M059J (cell line): ENCODE measurements around the gene CCDC92B. TPM values are rescaled to one million over a fixed set of nuclear protein-coding genes. Genes with fewer than 3 reads are reported as not detected.

Experiments used
- DNase-seq: peaks from one replicate; pipeline ENCODE4 v3.0.0-alpha.2; 2012; ENCODE audit warnings: low read depth
- total RNA-seq: library from RNA; depleted of rRNA; stranded (reverse); fragments of >200 nt; shearing (Covaris generic); gene quantifications from 2 replicates; pipeline ENCODE4 v1.2.3, GENCODE V29; 2014

The CCDC92B gene
- total RNA-seq, 1 experiment from 2014 or later = not detected

DNA sequence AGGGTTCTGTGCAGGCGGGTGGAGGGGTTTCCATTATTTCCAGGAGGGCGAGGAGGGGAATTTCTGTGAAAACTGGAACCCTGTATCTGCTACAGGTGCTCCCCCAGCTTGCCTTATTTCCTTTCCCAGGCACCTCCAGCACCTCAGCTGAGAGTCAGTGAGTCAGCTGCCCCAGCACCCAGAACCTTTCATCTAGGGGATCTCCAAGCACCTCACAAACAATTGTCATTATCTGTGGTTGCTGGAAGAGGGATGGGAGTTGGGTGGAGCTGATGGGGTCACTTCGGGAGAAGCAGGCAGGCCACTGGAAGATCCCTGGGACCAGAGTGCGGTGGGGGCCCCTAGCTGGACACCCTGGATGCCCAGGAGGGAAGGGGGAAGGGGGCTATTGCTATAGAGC, 27.8 kb downstream of the CCDC92B start:
- DNase-seq = no peak

DNA sequence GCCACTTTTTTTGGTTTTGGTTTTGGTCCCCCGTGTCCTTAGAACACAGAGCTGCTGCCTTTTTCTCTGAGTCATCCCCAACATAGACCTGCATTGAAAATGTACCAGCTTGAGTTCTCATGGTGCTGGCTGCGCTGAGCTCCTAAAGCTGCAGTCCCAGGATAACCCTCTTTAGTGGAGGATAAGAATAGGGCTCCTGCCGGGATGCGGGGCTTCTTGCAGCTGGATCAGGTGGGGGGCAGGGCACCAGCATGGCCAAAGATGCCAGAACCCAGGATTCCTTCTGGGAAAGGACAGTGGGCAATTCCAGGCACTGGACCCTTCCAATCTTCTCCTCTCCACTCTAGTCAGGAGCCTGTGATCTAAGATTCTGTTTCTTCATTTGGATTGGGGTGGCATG, 29.6 kb downstream of the CCDC92B start:
- no peak for DNase-seq

DNA sequence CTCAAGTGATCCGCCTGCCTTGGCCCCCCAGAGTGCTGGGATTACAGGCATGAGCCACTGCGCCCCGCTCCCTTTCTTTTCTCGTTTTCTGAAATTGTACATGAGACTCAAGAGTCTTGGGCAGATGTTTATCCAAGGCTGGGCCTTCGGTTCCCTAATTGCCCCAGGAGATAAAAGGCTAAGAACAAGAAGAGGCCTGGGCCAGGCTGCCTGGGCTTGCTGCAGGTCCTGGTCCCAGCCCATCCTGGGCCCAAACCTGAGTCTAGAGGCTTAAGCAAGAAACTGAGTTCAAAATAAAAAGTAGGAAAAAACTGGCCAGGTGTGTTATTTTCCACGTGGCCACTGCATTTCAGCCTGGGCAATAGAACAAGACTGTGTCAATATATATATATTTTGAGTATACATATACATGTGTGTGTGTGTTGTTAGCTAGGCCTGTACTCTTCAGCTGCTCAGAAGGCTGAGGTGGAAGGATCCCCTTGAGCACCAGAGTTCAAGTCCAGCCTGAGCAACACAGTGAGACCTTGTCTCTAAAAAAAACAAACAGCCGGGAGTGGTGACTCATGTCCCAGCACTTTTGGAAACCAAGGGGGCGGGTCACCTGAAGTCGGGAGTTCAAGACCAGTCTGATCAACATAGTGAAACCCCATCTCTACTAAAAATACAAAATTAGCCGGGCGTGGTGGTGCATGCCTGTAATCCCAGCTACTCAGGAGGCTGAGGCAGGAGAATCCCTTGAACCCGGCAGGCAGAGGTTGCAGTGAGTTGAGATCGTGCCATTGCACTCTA, 31.1 kb downstream of the CCDC92B start:
- DNase-seq = peak; percentile 54

DNA sequence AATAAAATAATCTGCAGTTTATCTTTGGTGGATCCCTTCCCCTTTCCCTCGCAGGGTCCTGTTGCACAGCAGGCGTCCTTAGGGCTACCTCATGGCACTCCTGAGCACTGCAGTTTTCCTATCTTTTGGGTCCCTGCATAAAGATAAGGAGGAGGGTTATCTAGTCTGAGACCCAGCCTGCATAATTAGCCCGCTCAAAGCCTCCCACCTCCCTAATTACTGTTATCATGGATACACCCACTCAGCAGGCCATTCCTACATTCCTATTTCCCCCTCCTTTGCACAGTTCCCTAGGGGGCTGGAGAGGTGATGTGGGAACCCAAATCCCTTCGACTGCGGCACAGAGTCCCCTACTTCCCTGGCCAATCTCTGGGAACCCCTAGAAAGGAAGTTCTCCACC, 32.8 kb downstream of the CCDC92B start:
- no peak for DNase-seq

GRCh38 chr17:2713881-2714280, 35.6 kb downstream of the CCDC92B start:
- no peak for DNase-seq

DNA sequence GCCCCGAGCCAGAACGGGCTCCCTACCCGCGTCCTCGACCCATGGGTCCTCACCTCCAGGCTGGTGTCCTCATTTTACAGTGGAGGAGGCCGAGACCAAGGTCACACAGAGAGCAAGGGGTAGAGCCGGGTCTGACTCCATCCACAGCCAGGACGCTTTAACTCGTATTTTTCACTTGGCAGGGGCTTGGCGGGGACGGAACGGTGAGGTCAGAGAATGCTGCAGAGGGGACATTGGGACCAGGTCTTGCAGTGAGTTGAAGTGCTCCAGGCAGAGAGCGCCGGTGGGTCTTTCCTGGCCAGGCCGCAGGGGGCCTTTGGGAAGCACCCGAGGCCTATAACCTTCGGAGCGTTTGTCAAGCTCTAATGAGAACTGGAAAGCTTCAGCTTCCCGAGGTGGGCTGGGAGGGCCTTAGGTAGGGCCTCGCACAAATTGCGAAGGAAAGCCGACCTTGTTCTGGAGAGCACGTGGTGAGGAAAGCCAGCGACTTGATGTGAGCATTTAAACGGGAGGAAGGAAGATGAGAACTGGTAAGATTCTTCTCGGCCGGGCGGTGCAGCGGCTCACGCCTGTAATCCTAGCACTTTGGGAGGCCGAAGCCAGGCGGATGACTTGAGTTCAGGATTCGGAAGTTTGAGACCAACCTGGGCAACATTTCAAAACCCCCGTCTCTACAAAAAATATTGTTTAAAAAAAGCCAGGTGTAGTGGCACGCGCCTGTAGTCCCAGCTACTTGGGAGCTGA, 37.0 kb downstream of the CCDC92B start:
- no peak for DNase-seq

DNA sequence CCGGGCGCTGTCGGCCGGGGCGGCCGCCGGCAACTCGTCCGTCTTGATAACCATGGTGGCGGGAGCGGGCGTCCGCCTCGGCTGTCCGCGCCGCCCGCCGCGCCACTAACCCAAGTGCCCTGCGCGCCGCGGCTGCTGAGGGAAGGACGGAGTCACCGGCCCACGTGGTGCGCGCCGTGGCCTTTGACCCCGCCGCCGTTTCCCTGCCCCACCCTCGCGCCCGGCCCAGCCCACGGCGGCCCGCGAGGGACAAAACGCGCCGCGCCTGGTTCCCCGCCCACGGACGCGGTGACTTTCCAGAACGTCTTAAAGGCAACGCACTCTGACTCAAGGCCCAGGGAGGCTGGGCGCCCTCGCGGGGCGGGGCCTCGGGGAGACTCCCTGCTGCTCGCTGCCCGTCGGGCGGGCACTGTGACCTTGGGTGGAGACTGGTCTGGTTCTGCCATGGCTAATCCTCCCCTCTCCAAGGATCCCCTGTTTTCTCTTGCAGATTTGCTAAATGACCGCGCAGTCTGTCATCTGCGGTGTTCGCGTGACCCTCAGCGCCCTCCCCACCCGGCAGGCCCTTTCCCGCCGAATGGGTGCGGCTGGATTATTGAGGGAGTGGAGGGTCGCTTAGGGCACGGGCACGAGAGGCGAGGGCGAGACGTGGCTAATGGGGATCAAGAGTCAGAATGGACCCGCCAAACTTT, 37.7 kb downstream of the CCDC92B start, which contains the start of gene CLUH:
CLUH (minus strand) TSS at position 157 of the 692 bp plus-strand sequence; CDS start at position 54, 103 bp downstream.
- peak; percentile 95 for DNase-seq

DNA sequence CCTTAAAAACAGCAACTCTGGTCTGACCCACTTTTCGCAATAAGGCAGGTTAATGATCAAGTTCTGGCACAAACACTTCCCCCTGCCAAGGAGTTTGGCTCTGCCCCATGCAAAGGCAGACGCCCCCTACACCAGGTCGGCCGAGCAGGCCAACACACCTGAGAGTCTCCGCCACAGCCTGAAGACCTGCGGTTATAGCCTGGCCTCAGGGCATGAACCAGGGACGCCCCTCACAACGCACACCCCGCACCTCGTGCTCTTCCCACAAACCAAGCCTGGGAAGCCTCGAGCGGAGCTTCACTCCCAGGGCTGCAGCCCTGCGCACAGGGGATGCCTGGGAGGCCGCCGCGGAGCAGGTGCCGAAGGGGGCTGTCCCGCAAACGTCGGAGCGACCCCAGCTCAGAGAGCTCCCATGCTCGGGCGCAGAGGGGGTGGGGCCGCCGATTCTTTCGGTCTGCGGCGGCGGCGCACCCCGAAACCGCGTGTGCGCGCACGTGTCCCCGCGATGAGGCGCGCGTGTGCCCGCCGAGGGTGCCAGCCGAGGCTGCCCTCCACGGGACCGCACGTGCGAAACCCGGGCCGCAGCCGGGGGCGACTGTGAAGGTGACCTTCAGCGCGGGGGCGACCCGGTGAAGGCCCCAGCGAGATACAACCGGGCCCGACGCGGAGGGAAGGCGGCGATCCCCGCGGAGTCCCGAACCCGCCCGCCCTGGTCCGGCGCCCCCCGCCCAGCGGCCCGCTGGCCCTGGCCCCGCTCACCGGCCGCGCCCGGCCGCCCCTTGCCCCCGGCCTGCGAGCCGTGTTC, 38.4 kb downstream of the CCDC92B start:
- no peak for DNase-seq

DNA sequence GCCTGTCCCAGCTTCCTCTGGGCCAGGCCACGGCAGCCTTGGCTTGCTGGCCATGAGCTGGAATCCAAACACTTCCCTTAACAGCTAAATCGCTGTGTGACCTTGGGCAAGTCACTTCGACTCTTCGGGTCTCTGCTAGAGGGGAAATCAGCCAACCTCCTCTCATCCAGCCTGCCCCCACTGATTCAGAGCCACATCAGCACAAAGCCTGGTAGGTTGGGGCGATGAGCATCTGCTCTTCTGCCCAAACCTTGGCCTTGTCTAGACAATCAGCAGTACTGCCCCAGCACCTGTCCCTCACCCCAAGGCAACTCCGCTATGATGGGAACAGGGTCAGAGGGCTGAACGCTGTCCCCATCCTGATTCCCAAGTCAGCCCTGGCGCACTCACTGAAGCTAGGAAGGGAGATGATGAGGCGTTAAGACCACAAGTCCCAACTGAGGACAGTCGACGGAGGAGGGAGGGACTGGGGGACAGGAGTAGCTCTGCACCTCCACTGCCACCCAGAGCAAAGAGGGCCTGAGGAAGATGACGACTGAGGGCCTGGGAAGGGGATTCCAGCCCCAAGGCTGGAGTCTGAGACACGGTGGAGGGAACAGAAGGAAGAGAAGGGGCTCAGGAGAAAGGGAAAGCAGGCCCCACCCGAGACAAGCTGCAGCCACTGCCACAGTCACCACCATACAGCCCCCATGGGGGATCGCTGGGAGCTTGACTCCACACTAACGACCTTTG, 39.2 kb downstream of the CCDC92B start:
- no peak for DNase-seq

- DNase-seq = no peak
Measured at GRCh38 chr17:2709183-2709661, 40.2 kb downstream of the CCDC92B start.

DNA sequence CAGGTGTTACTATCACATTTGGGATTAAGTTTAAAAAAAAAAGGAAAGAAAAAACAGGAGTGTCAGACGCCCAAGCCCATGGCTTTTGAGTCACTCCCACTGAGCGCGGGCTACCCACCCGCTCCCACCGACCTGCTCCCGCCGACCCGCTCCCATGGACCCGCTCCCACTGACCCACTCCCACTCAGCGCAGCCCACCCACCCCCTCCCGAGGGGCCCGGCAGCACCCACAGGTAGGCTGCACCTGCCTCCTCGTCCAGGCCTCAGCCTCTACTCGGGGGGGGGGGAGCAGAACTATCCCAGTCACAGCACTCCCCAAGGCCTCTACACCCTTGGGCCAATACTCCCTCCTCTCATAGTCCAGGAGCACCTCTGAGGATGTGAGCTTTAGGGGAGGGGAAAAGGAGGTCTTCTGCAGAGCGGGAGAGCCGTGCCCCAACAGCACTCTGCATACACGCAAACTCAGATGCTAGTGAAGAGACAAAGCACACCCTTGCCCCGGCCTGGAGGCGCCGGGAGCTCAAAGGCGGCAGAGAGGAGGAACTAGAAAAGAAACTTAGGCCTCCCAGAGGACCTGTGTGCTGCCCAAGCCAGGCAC, 40.8 kb downstream of the CCDC92B start:
- DNase-seq = no peak

- DNase-seq = no peak
Measured at GRCh38 chr17:2707721-2708584, 41.5 kb downstream of the CCDC92B start.

- DNase-seq = no peak
Measured at GRCh38 chr17:2706911-2707510, 42.4 kb downstream of the CCDC92B start.

DNA sequence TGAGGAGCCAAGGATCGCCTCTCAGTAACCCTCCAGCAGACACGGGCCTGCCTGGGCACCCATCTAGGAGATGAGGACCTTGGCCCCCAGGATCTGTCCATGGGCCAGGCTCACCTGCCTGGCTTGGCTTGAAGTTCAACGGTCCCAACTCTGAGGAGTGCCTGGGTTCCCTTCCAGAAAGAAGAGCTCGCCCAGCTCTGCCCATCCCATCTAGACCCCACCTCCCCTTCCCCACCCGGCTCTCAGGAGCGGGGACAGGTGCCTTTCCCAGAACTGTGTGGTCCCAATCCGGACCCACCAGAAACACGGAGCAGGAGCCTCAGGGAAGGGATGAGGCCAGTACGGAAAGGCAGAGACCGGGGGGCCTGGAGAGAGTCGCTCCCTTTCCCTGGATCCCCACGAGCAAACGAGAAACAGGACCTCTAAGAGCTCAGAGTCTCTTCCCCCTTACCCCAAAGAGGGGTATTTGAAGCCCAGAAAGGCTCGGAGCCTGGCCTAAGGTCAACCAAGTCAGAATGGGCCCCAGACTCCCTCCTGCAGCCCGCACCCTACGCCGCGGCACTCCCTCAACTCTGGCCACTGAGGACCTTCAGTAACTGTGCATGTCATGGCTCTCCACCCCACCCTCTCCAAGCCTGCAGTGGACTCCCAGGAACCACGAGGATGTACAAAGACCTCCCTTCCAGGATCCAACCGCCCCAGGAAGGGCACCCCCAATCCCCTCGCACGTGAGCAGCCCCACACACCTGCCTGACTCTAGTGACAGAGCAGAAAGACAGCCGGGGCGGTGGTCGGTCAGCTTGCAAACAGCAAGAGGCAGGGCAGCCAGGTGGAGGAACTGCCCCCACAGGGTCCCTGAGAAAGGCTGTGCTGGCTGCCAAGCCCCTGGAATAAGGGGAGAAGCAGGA, 43.3 kb downstream of the CCDC92B start:
- DNase-seq = no peak

DNA sequence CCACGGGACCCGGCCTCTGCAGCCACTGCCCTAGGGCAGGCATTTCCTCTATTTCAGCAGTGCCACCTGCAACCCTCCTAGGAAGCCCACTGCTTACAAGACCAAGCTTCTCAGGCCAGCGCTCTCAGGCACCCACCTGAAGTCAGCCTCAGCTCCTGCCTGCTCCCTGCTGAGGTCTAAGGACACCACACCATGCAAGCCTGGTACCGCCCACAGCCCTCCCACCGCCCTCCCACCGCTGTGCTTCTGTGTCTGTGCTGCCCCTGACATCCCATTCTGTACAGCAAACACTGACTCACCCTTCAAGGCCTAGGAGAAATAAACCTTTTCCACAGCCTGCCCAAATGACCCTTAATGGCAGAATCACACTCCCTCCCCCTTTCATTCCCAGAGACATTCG, 44.2 kb downstream of the CCDC92B start:
- no peak for DNase-seq

- DNase-seq = no peak
Measured at GRCh38 chr17:2704890-2705248, 44.6 kb downstream of the CCDC92B start.

DNA sequence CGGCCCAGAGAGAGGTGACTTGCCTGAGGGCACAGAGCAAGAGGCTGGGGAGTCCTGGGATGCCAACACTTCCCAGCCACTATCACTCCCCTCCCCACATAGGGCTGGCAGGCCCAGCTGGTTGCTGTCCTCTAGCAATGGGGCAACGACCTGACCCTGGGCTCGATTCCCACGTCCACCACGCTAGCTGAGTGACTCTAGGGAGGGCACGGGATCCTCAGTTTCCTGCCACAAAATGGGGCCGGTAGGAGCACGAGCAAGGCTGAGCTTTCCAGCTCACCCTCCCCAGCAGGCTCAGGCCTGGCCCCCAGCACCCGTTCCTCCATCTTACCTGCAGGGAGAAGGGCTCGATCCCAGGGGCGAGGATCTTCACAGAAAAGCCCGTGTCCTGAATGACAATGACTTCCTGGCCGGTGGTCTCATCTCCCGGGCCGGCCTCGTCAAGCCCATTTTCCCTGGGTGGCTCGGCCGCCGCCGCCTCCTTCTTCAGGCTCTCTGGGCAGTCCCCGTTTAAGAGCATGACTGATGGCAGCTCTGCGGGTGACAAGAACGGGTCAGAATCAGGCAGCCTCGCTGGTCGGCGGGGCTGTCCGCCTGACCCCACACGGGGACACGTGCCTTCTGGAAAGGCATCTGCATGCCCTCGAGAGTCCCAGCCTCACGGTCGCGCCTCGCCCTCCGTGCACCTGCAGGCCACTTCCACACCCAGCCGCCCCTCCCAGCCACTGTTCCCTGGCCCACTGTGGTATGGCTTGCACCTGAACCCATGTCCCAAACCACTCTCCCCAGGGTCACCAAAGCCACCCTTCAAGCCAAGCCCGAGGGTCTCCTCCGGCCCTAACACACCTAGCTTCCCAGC, 45.2 kb downstream of the CCDC92B start:
- DNase-seq = no peak
